SK-N-MC (cell line): ENCODE results near the gene AIFM1.

ENCODE experiments used
- DNase-seq: peaks from one replicate; pipeline ENCODE4 v3.0.0-alpha.2; 2011; ENCODE audit warnings: low read depth, low spot score
- H3K27ac ChIP-seq: fragments of 200-600 bp; sonication (generic); 2 replicates; pipeline ENCODE4 v1.5.1; 2016; ENCODE audit warnings: mixed run types
- H3K36me3 ChIP-seq: fragments of 200-600 bp; sonication (generic); 2 replicates; pipeline ENCODE4 v1.6.1; 2017; ENCODE audit warnings: antibody characterized with exemption, low read length, mixed read lengths; ENCODE audit not compliant: insufficient read depth
- H3K4me3 ChIP-seq: fragments of 200-600 bp; sonication (generic); 2 replicates; pipeline ENCODE4 v1.5.1; 2016
- H3K9ac ChIP-seq: fragments of 200-600 bp; sonication (generic); 2 replicates; pipeline ENCODE4 v1.8.0; 2017; ENCODE audit warnings: mixed run types, mixed read lengths; ENCODE audit not compliant: insufficient read length
- H3K9me3 ChIP-seq: fragments of 200-600 bp; sonication (generic); 2 replicates; pipeline ENCODE4 v1.6.1; 2017; ENCODE audit warnings: low read depth, mild to moderate bottlenecking, antibody characterized with exemption, low read length, moderate library complexity, mixed read lengths
- EZH2 ChIP-seq: fragments of 200-600 bp; sonication (generic); IDR thresholded peaks from one replicate; pipeline ENCODE4 v1.6.1; 2017; ENCODE audit warnings: antibody characterized with exemption
- FOXP2 ChIP-seq: optimal IDR thresholded peaks from 2 replicates; pipeline ENCODE3; 2011; ENCODE audit warnings: mild to moderate bottlenecking, moderate library complexity; ENCODE audit not compliant: insufficient read depth; ENCODE audit errors: extremely low read length, control extremely low read depth
- POLR2AphosphoS5 ChIP-seq: IDR thresholded peaks from 2 replicates; pipeline ENCODE4 v1.6.1; 2012; ENCODE audit warnings: mild to moderate bottlenecking, low read depth, low read length, borderline replicate concordance

AIFM1 gene

DNA sequence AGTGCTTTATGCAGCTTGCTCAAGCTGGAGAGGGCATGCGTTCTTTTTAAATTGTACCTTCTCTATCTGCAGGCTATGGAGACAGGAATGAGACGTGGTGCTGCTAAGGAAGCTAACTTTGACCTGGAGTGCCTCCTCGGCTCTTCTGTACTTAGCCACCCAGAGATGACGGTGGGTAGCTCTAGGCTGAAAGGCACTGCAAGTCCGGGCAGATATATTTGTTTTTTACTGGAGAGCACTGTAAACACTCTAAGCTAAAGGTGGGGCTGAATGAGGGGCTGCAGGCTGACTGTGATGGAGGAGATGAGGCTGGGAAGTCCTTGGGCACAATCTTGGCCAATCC lies 67.5 kb downstream of the AIFM1 start:
- Histone ChIP-seq H3K9ac (no peak overlapping the region), H3K36me3 (no peaks in the 10 kb centered on the region), H3K4me3 (no peak overlapping the region), H3K27ac (no peak overlapping the region), H3K9me3 (no peaks in the 10 kb centered on the region)
- DNase-seq = no peak
- TF ChIP-seq POLR2AphosphoS5 (no peak), FOXP2 (no peak), EZH2 (no peak)

- no peak for DNase-seq
- no peak overlapping the region for H3K9ac ChIP-seq
- H3K36me3 ChIP-seq = no peaks in the 10 kb centered on the region
- H3K4me3 ChIP-seq = no peak overlapping the region
- no peaks in the 10 kb centered on the region for H3K9me3 ChIP-seq
- TF ChIP-seq EZH2 (no peak), POLR2AphosphoS5 (no peak), FOXP2 (no peak)
- H3K27ac ChIP-seq = no peak overlapping the region
Observed at GRCh38 chrX:130097507-130098209, 68.0 kb downstream of the AIFM1 start.

- H3K36me3 ChIP-seq = no peaks in the 10 kb centered on the region
- no peak overlapping the region for H3K4me3 ChIP-seq
- TF ChIP-seq EZH2 (no peak), FOXP2 (no peak), POLR2AphosphoS5 (no peak)
- H3K9me3 ChIP-seq = no peaks in the 10 kb centered on the region
- DNase-seq = no peak
- no peak overlapping the region for H3K9ac ChIP-seq
- H3K27ac ChIP-seq = peak overlapping the region; percentile 31; the same call in 1 of the 2 replicates
Observed at GRCh38 chrX:130095249-130096030, 70.2 kb downstream of the AIFM1 start.

GRCh38 chrX:130094696-130095095 lies 70.9 kb downstream of the AIFM1 start:
- Histone ChIP-seq H3K4me3 (no peak overlapping the region), H3K9me3 (no peaks in the 10 kb centered on the region), H3K27ac (no peak overlapping the region), H3K9ac (no peak overlapping the region), H3K36me3 (no peaks in the 10 kb centered on the region)
- no peak for DNase-seq
- no peak for TF ChIP-seq POLR2AphosphoS5
- no peak for TF ChIP-seq EZH2
- no peak for TF ChIP-seq FOXP2

- DNase-seq = no peak
- no peak overlapping the region for H3K27ac ChIP-seq
- no peaks in the 10 kb centered on the region for H3K36me3 ChIP-seq
- H3K9me3 ChIP-seq = no peaks in the 10 kb centered on the region
- H3K9ac ChIP-seq = no peak overlapping the region
- H3K4me3 ChIP-seq = no peak overlapping the region
- no peak for TF ChIP-seq POLR2AphosphoS5
- no peak for TF ChIP-seq EZH2
- TF ChIP-seq FOXP2 = no peak
Observed at GRCh38 chrX:130093271-130093670, 72.4 kb downstream of the AIFM1 start.

DNA sequence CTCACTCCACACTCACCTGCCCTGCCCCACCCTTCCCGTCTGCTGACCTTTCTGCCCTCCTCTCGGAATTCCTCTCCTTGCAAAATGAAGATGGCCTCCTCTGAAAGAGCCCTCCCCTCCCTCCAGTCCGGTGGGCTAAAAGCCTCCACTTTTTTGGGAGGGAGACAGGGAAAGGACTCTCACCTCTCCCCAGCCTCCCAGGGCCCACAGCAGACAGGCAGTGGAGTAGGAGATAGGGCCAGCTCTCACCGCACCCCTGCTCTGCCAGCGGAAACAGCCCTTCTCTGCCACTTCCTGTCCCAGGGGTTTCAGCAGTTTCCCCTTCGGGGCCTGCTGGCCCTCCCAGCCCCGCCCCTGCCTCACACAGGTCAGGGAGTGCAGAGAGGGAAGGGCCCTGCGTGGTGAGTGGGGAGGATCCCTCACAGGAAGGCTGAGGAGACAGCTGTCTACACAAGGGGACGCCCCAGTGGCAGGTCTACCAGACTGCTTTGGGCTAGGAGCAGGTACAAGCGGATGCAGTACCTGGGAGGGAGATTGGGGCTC lies 73.6 kb downstream of the AIFM1 start:
- TF ChIP-seq EZH2 (no peak), FOXP2 (no peak), POLR2AphosphoS5 (no peak)
- no peaks in the 10 kb centered on the region for H3K36me3 ChIP-seq
- no peak overlapping the region for H3K27ac ChIP-seq
- H3K9ac ChIP-seq = no peak overlapping the region
- H3K4me3 ChIP-seq = no peak overlapping the region
- H3K9me3 ChIP-seq = no peaks in the 10 kb centered on the region
- DNase-seq = no peak

- Histone ChIP-seq H3K9ac (no peak overlapping the region), H3K27ac (no peak overlapping the region)
- no peak for TF ChIP-seq FOXP2
- no peak for TF ChIP-seq EZH2
- no peak for TF ChIP-seq POLR2AphosphoS5
Observed at GRCh38 chrX:130090364-130090763, 75.3 kb downstream of the AIFM1 start.

GRCh38 chrX:130086447-130087206 lies 79.0 kb downstream of the AIFM1 start:
- no peak for TF ChIP-seq FOXP2
- no peak for TF ChIP-seq EZH2
- no peak for TF ChIP-seq POLR2AphosphoS5

More at GRCh38 chrX:130090364-130090763, 75.3 kb downstream of the AIFM1 start:
- Histone ChIP-seq H3K9me3 (no peaks in the 10 kb centered on the region), H3K36me3 (no peaks in the 10 kb centered on the region), H3K4me3 (no peak overlapping the region)
- DNase-seq = no peak

More at GRCh38 chrX:130086447-130087206, 79.0 kb downstream of the AIFM1 start:
- H3K4me3 ChIP-seq = no peak overlapping the region
- no peaks in the 10 kb centered on the region for H3K9me3 ChIP-seq
- no peak for DNase-seq
- H3K36me3 ChIP-seq = no peaks in the 10 kb centered on the region
- no peak overlapping the region for H3K27ac ChIP-seq
- no peak overlapping the region for H3K9ac ChIP-seq
